HepG2 (cell line): ENCODE results near the gene LHPP. TPM values are rescaled to one million over a fixed set of nuclear protein-coding genes. Genes with fewer than 3 reads are reported as not detected.

Experiments
- ATAC-seq: fragments of 200-7000 bp; cut with Tn5 transposase; 3 replicates; pipeline ENCODE4 v1.9.1; 2020; ENCODE audit warnings: mild to moderate bottlenecking, moderate library complexity
- BruUV-seq: library from RNA; stranded (reverse); fragments of 400-500 nt; replicated peaks from 2 replicates; lab custom pipeline; 2021; lab: Mats Ljungman, UMichigan
- CTCF ChIA-PET: fragments of 300-600 bp; formaldehyde crosslinking; extraction: SDS; loops from one replicate; lab custom pipeline; 2021; ENCODE audit warnings: low total read pairs, inconsistent platforms, low intra/inter-chr PET ratio; lab: Yijun Ruan, JAX
- POLR2A ChIA-PET: fragments of 350-600 bp; sonication (Branson Sonifier 250); formaldehyde crosslinking; loops from one replicate; lab custom pipeline; 2020; ENCODE audit warnings: antibody characterized with exemption, inconsistent platforms; lab: Yijun Ruan, JAX
- DNase-seq: peaks from one replicate; pipeline ENCODE4 v3.0.0-alpha.2; 2015; ENCODE audit warnings: low spot score
- FAIRE-seq: peaks from 3 replicates; lab custom pipeline; 2011; peaks lifted over from hg19 to GRCh38; lab: Jason Lieb, UNC
- H2AFZ ChIP-seq: one replicate; pipeline ENCODE4 v1.6.1; 2011; ENCODE audit warnings: low read length, inconsistent platforms
- H3K27ac ChIP-seq: fragments of 300-600 bp; 3 replicates; pipeline ENCODE4 v1.8.0; 2011; ENCODE audit warnings: mixed run types, mild to moderate bottlenecking, mixed read lengths, low read length, inconsistent platforms; ENCODE audit not compliant: insufficient read depth; ENCODE audit errors: extremely low read length
- H3K27me3 ChIP-seq, 2 experiments: fragments of 200-600 bp in 1 of 2; 2 replicates in 1 of 2; 3 replicates in 1 of 2; pipeline versions ENCODE4 v1.6.0 to v1.8.0; 2011; ENCODE audit warnings: low read length in 2 of 2, mild to moderate bottlenecking in 2 of 2, moderate library complexity in 2 of 2, inconsistent platforms in 1 of 2; ENCODE audit not compliant: insufficient read depth in 2 of 2, control insufficient read depth in 1 of 2
- H3K36me3 ChIP-seq, 2 experiments: fragments of 200-600 bp in 1 of 2; replicated peaks in 1 of 2; 2 replicates in 1 of 2; 3 replicates in 1 of 2; pipeline versions ENCODE4 v1.5.1 to v1.8.0; 2011; ENCODE audit warnings: low read length in 2 of 2, inconsistent platforms in 1 of 2; ENCODE audit not compliant: insufficient read depth in 2 of 2, control insufficient read depth in 1 of 2
- H3K4me1 ChIP-seq: 2 replicates; pipeline ENCODE4 v1.5.1; 2012; ENCODE audit warnings: low read length, inconsistent platforms; ENCODE audit not compliant: insufficient read depth
- H3K4me2 ChIP-seq: 2 replicates; pipeline ENCODE4 v1.6.0; 2011; ENCODE audit warnings: low read depth, low read length, inconsistent platforms
- H3K4me3 ChIP-seq, 3 experiments: fragments of 200-600 bp in 1 of 3; sonication (generic), shearing (Covaris generic) in 1 of 3; replicated peaks in 1 of 3; 2 replicates each; pipeline ENCODE4 v1.5.1; 2011 to 2016; ENCODE audit warnings: low read length in 3 of 3, inconsistent platforms in 2 of 3, low read depth in 2 of 3, mild to moderate bottlenecking in 2 of 3, control low read depth in 1 of 3, mixed read lengths in 1 of 3; ENCODE audit not compliant: insufficient read depth in 1 of 3
- H3K79me2 ChIP-seq: one replicate; pipeline ENCODE4 v1.6.1; 2011; ENCODE audit warnings: low read length, inconsistent platforms; ENCODE audit not compliant: insufficient read depth
- H3K9ac ChIP-seq: 2 replicates; pipeline ENCODE4 v1.6.0; 2011; ENCODE audit warnings: mild to moderate bottlenecking, low read depth, low read length, inconsistent platforms; ENCODE audit not compliant: insufficient read depth
- H3K9me3 ChIP-seq: 2 replicates; pipeline ENCODE4 v1.5.1; 2012; ENCODE audit warnings: mild to moderate bottlenecking, low read length
- H4K20me1 ChIP-seq: 2 replicates; pipeline ENCODE4 v1.6.0; 2011; ENCODE audit warnings: inconsistent platforms, mild to moderate bottlenecking, low read length, moderate library complexity; ENCODE audit not compliant: insufficient read depth
- CBX5 ChIP-seq: sonication (generic); formaldehyde crosslinking; IDR thresholded peaks from 2 replicates; pipeline ENCODE4 v1.4.0; 2020; ENCODE audit warnings: missing genetic modification reagents, borderline replicate concordance
- DR1 ChIP-seq: sonication (generic); formaldehyde crosslinking; IDR thresholded peaks from 2 replicates; pipeline ENCODE4 v1.8.0; 2021; ENCODE audit warnings: mild to moderate bottlenecking, missing genetic modification reagents, inconsistent platforms
- GPBP1L1 ChIP-seq: sonication (generic); formaldehyde crosslinking; IDR thresholded peaks from 2 replicates; pipeline ENCODE4 v1.5.0; 2020; ENCODE audit warnings: mild to moderate bottlenecking, missing genetic modification reagents
- MTA1 ChIP-seq: sonication (generic); formaldehyde crosslinking; IDR thresholded peaks from 2 replicates; pipeline ENCODE4 v1.4.0; 2020; ENCODE audit warnings: missing genetic modification reagents, mild to moderate bottlenecking, borderline replicate concordance
- POGK ChIP-seq: sonication (generic); formaldehyde crosslinking; conservative IDR thresholded peaks from 2 replicates; pipeline ENCODE4 v1.8.0; 2022; ENCODE audit warnings: mild to moderate bottlenecking, moderate library complexity, missing genetic modification reagents
- POLR2AphosphoS5 ChIP-seq: IDR thresholded peaks from 2 replicates; pipeline ENCODE4 v1.6.1; 2012; ENCODE audit warnings: low read depth, low read length
- UBTF ChIP-seq: sonication (generic); formaldehyde crosslinking; IDR thresholded peaks from 2 replicates; pipeline ENCODE4 v1.4.0; 2020; ENCODE audit warnings: mild to moderate bottlenecking, missing genetic modification reagents
- ZFP91 ChIP-seq: sonication (generic); formaldehyde crosslinking; IDR thresholded peaks from 2 replicates; pipeline ENCODE4 v1.9.0; 2022; ENCODE audit warnings: missing genetic modification reagents, mild to moderate bottlenecking, borderline replicate concordance
- ZNF317 ChIP-seq: sonication (generic); formaldehyde crosslinking; IDR thresholded peaks from 2 replicates; pipeline ENCODE4 v1.5.0; 2020; ENCODE audit warnings: mild to moderate bottlenecking, missing genetic modification reagents
- ZNF768 ChIP-seq: sonication (generic); formaldehyde crosslinking; IDR thresholded peaks from 2 replicates; pipeline ENCODE4 v1.4.0; 2020; ENCODE audit warnings: missing genetic modification reagents
- ZNF777 ChIP-seq: sonication (generic); formaldehyde crosslinking; IDR thresholded peaks from 2 replicates; pipeline ENCODE4 v1.4.0; 2020; ENCODE audit warnings: missing genetic modification reagents
- WGBS: methylation state at CpG from one replicate; pipeline ENCODE4 v1.1.6; 2017; ENCODE audit warnings: low lambda C conversion rate; 5-methylcytosine and 5-hydroxymethylcytosine counted together
- in situ Hi-C: cut with HindIII; loops from 2 replicates; pipeline ENCODE4 v1.10.0; 2017; ENCODE audit warnings: low pct_unique_long_range_greater_than_20kb; ENCODE audit not compliant: extremely low pct_ligation_motif_present
- intact Hi-C: fragments of 100-400 bp; cut with micrococcal nuclease; formaldehyde crosslinking; loops from one replicate; pipeline ENCODE4 v1.10.0; 2022; ENCODE audit not compliant: unreplicated experiment
- polyA plus RNA-seq, 8 experiments: library from polyadenylated mRNA; depleted of rRNA in 3 of 8; stranded (reverse) in 7 of 8; unstranded in 1 of 8; fragments of >200 nt; fragmentation: Illumina TruSeq in 4 of 8; extraction: Trizol in 4 of 8; gene quantifications; 2 replicates each; pipeline versions ENCODE4 v1.2.1 to v1.2.3, GENCODE V29; 2011 to 2016; ENCODE audit warnings: low read depth in 4 of 8, missing spikeins in 1 of 8, mixed read lengths in 1 of 8; ENCODE audit not compliant: insufficient read depth in 1 of 8
- total RNA-seq, 5 experiments: library from RNA; depleted of rRNA; stranded (reverse); fragments of >200 nt; fragmentation: Illumina TruSeq; extraction: Trizol; gene quantifications; 2 replicates each; pipeline ENCODE4 v1.2.3, GENCODE V29; 2016; ENCODE audit warnings: low read depth in 1 of 5

LHPP gene
- total and polyA plus RNA-seq, 2 of the 13 experiments (the other 11 are each of a cell fraction or from before 2014, with no cell fraction given): 5.2 to 13.1 TPM

- Histone ChIP-seq H3K9me3 (no peaks in the 10 kb centered on the region), H3K27me3 (no peaks in the 10 kb centered on the region), H2AFZ (no peak overlapping the region), H3K4me1 (peaks cover 53% of the 10 kb centered on the region), H4K20me1 (no peaks in the 10 kb centered on the region), H3K79me2 (no peaks in the 10 kb centered on the region), H3K36me3 (no peaks in the 10 kb centered on the region), H3K4me3 (peak overlapping the region; percentile 51 to 68 (median 53)), H3K27ac (peak overlapping the region; percentile 52), H3K4me2 (peak overlapping the region; percentile 88), H3K9ac (peak overlapping the region; percentile 33; the same call in 1 of the 2 replicates)
- FAIRE-seq: no peak
- ATAC-seq: peak; percentile 37
- WGBS: 2% methylated on average over 9 of the region's 15 CpGs
- BruUV-seq: no TSS peak
- DNase-seq: peak; percentile 15
- intact Hi-C loops (loop anchor here (2.0 kb wide), 1 partner anchor 20 kb away; no protein-coding TSS in a partner anchor), in situ Hi-C loops (no loop called here)
- POLR2A ChIA-PET: interaction anchor here (1.2 to 2.8 kb wide), 6 partner anchors 14 to 170 kb away, joined by 4 to 12 read pairs (median 6); partner anchors contain the start of gene OAT
- CTCF ChIA-PET: no interaction called here
- TF ChIP-seq CBX5 (CRISPR knock-in tag): 0 out of 2 replicates have a peak, but pooled peaks have one; percentile 33
- TF ChIP-seq DR1 (CRISPR knock-in tag): no peak
- no peak for TF ChIP-seq GPBP1L1
- no peak for TF ChIP-seq ZNF768 (CRISPR knock-in tag)
- 0 out of 2 replicates have a peak, but pooled peaks have one; percentile 24 for TF ChIP-seq ZFP91 (CRISPR knock-in tag)
- TF ChIP-seq MTA1: 0 out of 2 replicates have a peak, but pooled peaks have one; percentile 11
- TF ChIP-seq UBTF: 0 out of 2 replicates have a peak, but pooled peaks have one; percentile 14
- 0 out of 2 replicates have a peak, but pooled peaks have one; percentile 12 for TF ChIP-seq POGK
- TF ChIP-seq POLR2AphosphoS5: no peak
- no peak for TF ChIP-seq ZNF317 (CRISPR knock-in tag)
- 0 out of 2 replicates have a peak, but pooled peaks have one; percentile 15 for TF ChIP-seq ZNF777 (CRISPR knock-in tag)
Observed at GRCh38 chr10:124588736-124589490, 127.3 kb downstream of the LHPP start.
